GM18951 (cell line): ENCODE data around the gene ZNF692.

ENCODE experiments used
- POLR2A ChIP-seq: IDR thresholded peaks from 4 replicates; pipeline ENCODE4 v1.6.1; 2011; ENCODE audit warnings: mild to moderate bottlenecking; ENCODE audit not compliant: insufficient read length, insufficient read depth; ENCODE audit errors: extremely low read depth
- in situ Hi-C: fragments of 300-500 bp; cut with MboI; formaldehyde crosslinking; loops from one replicate; pipeline ENCODE4 v1.12.0; 2022; ENCODE audit warnings: low sequenced_read_pairs, mixed read lengths, inconsistent platforms; ENCODE audit not compliant: unreplicated experiment

ZNF692 gene

DNA sequence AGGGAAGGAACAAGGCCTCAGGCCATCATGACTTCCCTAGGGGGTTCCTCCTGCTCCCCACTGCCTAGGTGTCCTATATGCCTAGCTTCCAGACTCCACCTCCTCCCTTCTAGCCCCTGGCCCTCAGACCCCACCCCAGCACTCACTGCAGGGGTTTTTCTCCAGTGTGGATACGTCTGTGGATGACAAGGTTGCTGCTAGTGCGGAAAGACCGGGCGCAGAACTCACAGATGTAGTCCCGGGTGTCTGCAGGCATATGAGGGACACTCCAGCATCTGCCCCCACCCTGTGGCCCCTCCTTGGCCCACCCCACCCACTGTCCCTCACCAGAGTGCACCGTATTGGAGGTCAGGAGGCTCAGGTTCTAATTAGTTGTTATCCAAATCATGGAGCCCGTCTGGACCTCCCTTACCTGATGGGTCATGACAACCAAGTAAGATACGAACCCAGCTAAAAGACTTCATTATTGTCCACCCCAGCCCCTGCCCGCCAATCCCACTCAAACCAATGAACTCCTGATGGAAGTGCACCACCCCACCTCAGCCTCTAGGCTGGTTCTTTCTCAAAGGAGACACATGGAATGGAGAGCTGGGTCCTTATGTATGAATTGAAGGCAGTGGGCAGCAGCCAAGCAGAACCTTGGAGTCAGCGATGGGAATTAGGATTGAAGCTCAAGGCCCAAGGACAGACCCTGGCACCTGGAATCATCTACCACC, 8.2 kb downstream of the ZNF692 start:
- TF ChIP-seq POLR2A, result no peak
- in situ Hi-C loops, result no loop called here

DNA sequence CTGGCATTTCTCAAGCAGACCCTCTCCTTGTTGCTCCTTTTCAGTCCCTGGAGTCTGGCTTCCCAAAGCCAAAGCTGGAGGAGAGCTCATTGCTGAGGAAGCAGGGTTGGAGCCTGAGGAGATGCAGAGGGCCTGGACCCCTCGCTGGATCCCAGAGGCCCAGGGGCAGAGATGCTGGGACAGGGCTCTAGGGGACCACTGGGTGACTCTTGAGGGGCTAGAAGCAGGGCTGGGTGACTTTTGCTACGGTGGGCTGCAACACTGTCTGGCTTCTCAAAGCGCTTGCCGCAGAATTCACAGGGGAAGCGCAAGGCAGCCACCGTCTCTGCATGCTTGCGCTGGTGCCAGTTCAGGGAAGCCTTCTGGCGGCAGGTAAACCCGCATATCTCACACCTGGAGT, 8.8 kb downstream of the ZNF692 start:
- in situ Hi-C loops, result no loop called here
- no peak for TF ChIP-seq POLR2A

GRCh38 chr1:248849637-248850036, 9.2 kb downstream of the ZNF692 start:
- in situ Hi-C loops, result no loop called here
- TF ChIP-seq POLR2A, result no peak

GRCh38 chr1:248849152-248849551, 9.7 kb downstream of the ZNF692 start:
- TF ChIP-seq POLR2A, result no peak
- in situ Hi-C loops, result no loop called here

GRCh38 chr1:248848602-248849001, 10.3 kb downstream of the ZNF692 start:
- in situ Hi-C loops, result no loop called here
- no peak for TF ChIP-seq POLR2A

DNA sequence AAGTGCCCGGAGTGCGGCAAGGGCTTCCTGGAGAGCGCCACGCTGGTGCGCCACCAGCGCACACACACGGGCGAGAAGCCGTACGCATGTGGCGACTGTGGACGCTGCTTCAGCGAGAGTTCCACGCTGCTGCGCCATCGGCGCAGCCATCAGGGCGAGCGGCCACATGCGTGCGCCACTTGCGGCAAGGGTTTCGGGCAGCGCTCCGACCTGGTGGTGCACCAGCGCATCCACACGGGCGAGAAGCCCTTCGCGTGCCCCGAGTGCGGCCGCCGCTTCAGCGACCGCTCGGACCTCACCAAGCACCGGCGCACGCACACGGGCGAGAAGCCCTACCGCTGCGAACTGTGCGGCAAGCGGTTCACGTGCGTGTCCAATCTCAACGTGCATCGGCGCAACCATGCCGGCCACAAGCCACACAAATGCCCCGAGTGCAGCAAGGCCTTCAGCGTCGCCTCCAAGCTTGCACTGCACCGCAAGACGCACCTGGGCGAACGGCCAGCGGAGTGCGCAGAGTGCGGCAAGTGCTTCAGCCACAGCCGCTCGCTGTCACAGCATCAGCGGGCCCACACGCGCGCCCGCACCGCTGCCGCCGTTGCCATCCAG, 10.8 kb downstream of the ZNF692 start:
- in situ Hi-C loops, result no loop called here
- TF ChIP-seq POLR2A, result no peak

- TF ChIP-seq POLR2A, result no peak
- in situ Hi-C loops, result no loop called here
These were observed 11.5 kb downstream of the ZNF692 start for GRCh38 chr1:248847181-248847955.

GRCh38 chr1:248844526-248844925, 14.4 kb downstream of the ZNF692 start:
- in situ Hi-C loops, result no loop called here
- no peak for TF ChIP-seq POLR2A

DNA sequence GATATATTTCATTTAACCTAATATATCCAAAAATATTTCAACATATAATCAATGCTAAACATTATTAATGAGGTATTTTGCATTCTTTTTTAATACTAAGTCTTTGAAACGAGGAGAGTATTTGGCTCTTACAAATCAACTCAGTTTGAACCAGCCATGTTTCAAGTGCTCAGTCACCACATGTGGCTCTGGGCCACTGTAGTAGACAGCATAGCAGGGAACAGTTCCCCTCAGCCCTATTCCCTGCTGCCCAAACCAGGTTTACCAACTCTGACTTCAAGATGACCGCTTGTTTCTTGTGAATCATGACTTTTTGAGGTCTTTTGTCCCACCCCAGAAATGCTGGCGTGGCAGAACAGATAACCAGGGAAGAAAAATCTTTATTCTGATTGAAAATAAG, 15.2 kb downstream of the ZNF692 start:
- no peak for TF ChIP-seq POLR2A
- in situ Hi-C loops, result no loop called here

- TF ChIP-seq POLR2A, result no peak
- in situ Hi-C loops, result no loop called here
These were observed 16.0 kb downstream of the ZNF692 start for GRCh38 chr1:248842781-248843331.

DNA sequence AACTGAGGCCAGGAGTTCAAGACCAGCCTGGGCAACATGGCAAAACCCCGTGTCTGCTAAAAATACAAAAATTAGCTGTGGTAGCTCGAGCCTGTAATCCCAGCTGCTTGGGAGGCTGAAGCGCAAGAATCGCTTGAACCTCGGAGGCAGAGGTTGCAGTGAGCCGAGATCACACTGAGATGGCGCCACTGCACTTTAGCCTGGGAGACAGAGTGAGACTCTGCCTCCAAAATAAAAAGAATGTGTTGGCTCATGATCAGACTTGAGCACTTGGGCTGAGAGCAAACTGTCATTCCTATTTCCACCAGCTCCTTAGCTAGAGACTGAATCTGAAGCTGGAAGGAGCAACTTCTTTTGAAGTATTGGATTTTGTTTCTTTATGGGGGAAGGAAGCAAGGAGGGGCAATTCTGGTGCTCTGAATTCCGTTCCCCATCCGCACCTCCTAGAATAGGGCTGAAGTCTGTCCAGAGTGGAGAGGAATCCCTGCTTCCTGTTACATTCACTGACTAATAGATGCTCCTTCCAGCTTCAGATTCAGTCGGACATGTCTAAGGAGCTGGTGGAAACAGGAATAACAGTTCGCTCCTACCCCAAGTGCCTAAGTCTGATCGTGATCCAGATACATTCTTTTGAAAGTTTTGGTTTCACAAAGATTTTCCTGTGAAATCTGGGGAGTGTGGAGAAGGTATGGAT, 17.0 kb downstream of the ZNF692 start:
- TF ChIP-seq POLR2A, result no peak
- in situ Hi-C loops, result no loop called here

DNA sequence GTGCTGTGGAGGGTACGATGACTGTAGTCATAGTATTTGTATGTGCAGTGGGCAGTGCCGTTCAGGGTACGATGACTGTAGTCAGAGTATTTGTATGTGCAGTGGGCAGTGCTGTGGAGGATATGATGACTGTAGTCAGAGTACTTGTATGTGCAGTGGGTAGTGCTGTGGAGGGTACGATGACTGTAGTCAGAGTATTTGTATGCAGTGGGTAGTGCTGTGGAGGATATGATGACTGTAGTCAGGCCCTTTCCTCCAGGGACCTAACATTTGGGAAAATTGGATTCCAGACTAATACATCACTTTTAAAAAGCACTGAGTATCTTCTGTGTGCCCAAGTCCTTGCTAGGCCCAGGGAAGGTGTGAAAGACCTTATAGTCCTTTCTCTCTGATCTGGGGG, 17.9 kb downstream of the ZNF692 start:
- no peak for TF ChIP-seq POLR2A
- in situ Hi-C loops, result no loop called here

GRCh38 chr1:248839168-248839555, 19.7 kb downstream of the ZNF692 start:
- in situ Hi-C loops, result no loop called here
- no peak for TF ChIP-seq POLR2A
